HG02870 (cell line): ENCODE data around the gene NT5C3B.
"Not testable (repeated sequence)": the region's sequence is repeated elsewhere in the genome, so short reads cannot be mapped to it uniquely, and the experiment has no call there.

Source experiments
- ATAC-seq: cut with Tn5 transposase; IDR thresholded peaks from one replicate; pipeline ENCODE4 v1.9.1; 2021; ENCODE audit warnings: mild to moderate bottlenecking, moderate library complexity; ENCODE audit not compliant: unreplicated experiment

Gene NT5C3B

GRCh38 chr17:41785091-41785858 lies 50.8 kb downstream of the NT5C3B start:
- no peak for ATAC-seq

- no peak for ATAC-seq
Observed at GRCh38 chr17:41784207-41784744, 51.8 kb downstream of the NT5C3B start.

- ATAC-seq = no peak
Observed at GRCh38 chr17:41782142-41782541, 53.9 kb downstream of the NT5C3B start.

GRCh38 chr17:41781404-41782110 lies 54.5 kb downstream of the NT5C3B start:
- ATAC-seq = no peak

GRCh38 chr17:41779954-41780353 lies 56.1 kb downstream of the NT5C3B start:
- no peak for ATAC-seq

- ATAC-seq = no peak
Observed at GRCh38 chr17:41777574-41778188, 58.4 kb downstream of the NT5C3B start.

GRCh38 chr17:41777157-41777573 lies 58.9 kb downstream of the NT5C3B start:
- ATAC-seq = no peak

- ATAC-seq = not testable (repeated sequence)
Observed at GRCh38 chr17:41776262-41776900, 59.7 kb downstream of the NT5C3B start.

GRCh38 chr17:41775394-41776226 lies 60.4 kb downstream of the NT5C3B start:
- no peak for ATAC-seq
